GM23338 (cell line): ENCODE data around the gene RNF225. TPM values are rescaled to one million over a fixed set of nuclear protein-coding genes. Genes with fewer than 3 reads are reported as not detected.

Experiments used
- ATAC-seq: fragments of 200-7000 bp; cut with Tn5 transposase; 3 replicates; pipeline ENCODE4 v1.9.1; 2020
- DNase-seq: peaks from one replicate; pipeline ENCODE4 v3.0.0-alpha.2; 2015; ENCODE audit warnings: low spot score
- H2AFZ ChIP-seq: fragments of 200-600 bp; sonication (generic); 2 replicates; pipeline ENCODE4 v1.8.0; 2016; ENCODE audit warnings: antibody characterized with exemption, mild to moderate bottlenecking, moderate library complexity
- H3F3A ChIP-seq: fragments of 200-600 bp; sonication (generic); replicated peaks from 2 replicates; pipeline ENCODE4 v1.8.0; 2017; ENCODE audit warnings: antibody characterized with exemption, mixed run types, low read depth
- H3K27ac ChIP-seq: fragments of 200-600 bp; sonication (generic); 2 replicates; pipeline ENCODE4 v1.6.1; 2016; ENCODE audit warnings: low read depth
- H3K27me3 ChIP-seq: fragments of 200-600 bp; sonication (generic); 2 replicates; pipeline ENCODE4 v1.8.0; 2016; ENCODE audit warnings: mild to moderate bottlenecking, mixed run types, moderate library complexity; ENCODE audit not compliant: insufficient read depth
- H3K36me3 ChIP-seq: fragments of 200-600 bp; sonication (generic); 2 replicates; pipeline ENCODE4 v1.8.0; 2016; ENCODE audit warnings: mild to moderate bottlenecking; ENCODE audit not compliant: insufficient read depth
- H3K4me1 ChIP-seq: fragments of 200-600 bp; sonication (generic); 2 replicates; pipeline ENCODE4 v1.8.0; 2016; ENCODE audit warnings: mild to moderate bottlenecking, moderate library complexity; ENCODE audit not compliant: insufficient read depth
- H3K4me2 ChIP-seq: fragments of 200-600 bp; sonication (generic); 2 replicates; pipeline ENCODE4 v1.7.1; 2017; ENCODE audit warnings: mixed run types
- H3K4me3 ChIP-seq: fragments of 200-600 bp; sonication (generic); 2 replicates; pipeline ENCODE4 v1.6.1; 2016; ENCODE audit warnings: mixed run types
- H3K79me2 ChIP-seq: fragments of 200-600 bp; sonication (generic); replicated peaks from 2 replicates; pipeline ENCODE4 v1.8.0; 2017; ENCODE audit warnings: mild to moderate bottlenecking; ENCODE audit not compliant: insufficient read depth
- H3K9me2 ChIP-seq: fragments of 200-600 bp; sonication (generic); 2 replicates; pipeline ENCODE4 v1.8.0; 2017; ENCODE audit not compliant: insufficient read depth
- H4K20me1 ChIP-seq: fragments of 200-600 bp; sonication (generic); replicated peaks from 2 replicates; pipeline ENCODE4 v1.8.0; 2017; ENCODE audit warnings: mild to moderate bottlenecking; ENCODE audit not compliant: insufficient read depth
- H3K27ac Mint-ChIP-seq: 2 replicates; pipeline ENCODE4 v1.8.0; 2020; ENCODE audit warnings: inconsistent platforms, mild to moderate bottlenecking, moderate library complexity, mixed read lengths
- H3K27me3 Mint-ChIP-seq: 3 replicates; pipeline ENCODE4 v1.8.0; 2022; ENCODE audit warnings: low read depth, mild to moderate bottlenecking, moderate library complexity, mixed read lengths, inconsistent platforms; ENCODE audit not compliant: insufficient read depth, poor library complexity
- H3K36me3 Mint-ChIP-seq: 3 replicates; pipeline ENCODE4 v1.8.0; 2021; ENCODE audit warnings: low read depth, mild to moderate bottlenecking, inconsistent platforms, moderate library complexity, mixed read lengths
- H3K4me1 Mint-ChIP-seq: 3 replicates; pipeline ENCODE4 v1.8.0; 2020; ENCODE audit warnings: mild to moderate bottlenecking, inconsistent platforms, mixed read lengths
- H3K4me3 Mint-ChIP-seq: 3 replicates; pipeline ENCODE4 v1.8.0; 2021; ENCODE audit warnings: moderate library complexity, mild to moderate bottlenecking, inconsistent platforms, mixed read lengths
- H3K9me3 Mint-ChIP-seq: 3 replicates; pipeline ENCODE4 v1.8.0; 2020; ENCODE audit warnings: moderate library complexity, mild to moderate bottlenecking, inconsistent platforms, mixed read lengths
- CREB1 ChIP-seq: fragments of 250-450 bp; sonication (Bioruptor Pico); IDR thresholded peaks from 2 replicates; pipeline ENCODE4 v1.5.0; 2020; ENCODE audit warnings: low read depth, mild to moderate bottlenecking, moderate library complexity
- ETS1 ChIP-seq: IDR thresholded peaks from 2 replicates; pipeline ENCODE4 v1.6.1; 2016; ENCODE audit warnings: antibody characterized with exemption
- EZH2 ChIP-seq: fragments of 200-600 bp; sonication (generic); IDR thresholded peaks from one replicate; pipeline ENCODE4 v1.8.0; 2017; ENCODE audit warnings: antibody characterized with exemption, mild to moderate bottlenecking, low read depth; ENCODE audit not compliant: unreplicated experiment
- JUNB ChIP-seq: IDR thresholded peaks from one replicate; pipeline ENCODE4 v1.6.1; 2016; ENCODE audit warnings: antibody characterized with exemption; ENCODE audit not compliant: unreplicated experiment
- NANOG ChIP-seq: IDR thresholded peaks from 2 replicates; pipeline ENCODE4 v1.6.1; 2016; ENCODE audit warnings: antibody characterized with exemption, borderline replicate concordance
- POLR2AphosphoS5 ChIP-seq: IDR thresholded peaks from 2 replicates; pipeline ENCODE4 v1.6.1; 2016; ENCODE audit warnings: antibody characterized with exemption, low read depth
- STAT1 ChIP-seq: IDR thresholded peaks from one replicate; pipeline ENCODE4 v1.6.1; 2016; ENCODE audit warnings: antibody characterized with exemption; ENCODE audit not compliant: unreplicated experiment
- ZNF114 ChIP-seq: fragments of 250-450 bp; sonication (Bioruptor Pico); IDR thresholded peaks from 2 replicates; pipeline ENCODE4 v1.5.0; 2020; ENCODE audit warnings: mild to moderate bottlenecking, moderate library complexity
- ZNF331 ChIP-seq: fragments of 250-450 bp; sonication (Bioruptor Pico); IDR thresholded peaks from 2 replicates; pipeline ENCODE4 v1.5.0; 2020; ENCODE audit warnings: low read depth, mild to moderate bottlenecking, moderate library complexity
- polyA plus RNA-seq: library from polyadenylated mRNA; unstranded; fragments of >200 nt; fragmentation: Nextera tagmentation; extraction: Ambion mirVana; gene quantifications from 2 replicates; pipeline ENCODE4 v1.2.1, GENCODE V29; 2016
- total RNA-seq: library from RNA; depleted of rRNA; stranded (reverse); fragments of >200 nt; shearing (Covaris generic); gene quantifications from 2 replicates; pipeline ENCODE4 v1.2.3, GENCODE V29; 2014
- TF ChIP-seq, protein P1 (sequence below): fragments of 250-450 bp; sonication (Bioruptor Pico); IDR thresholded peaks from 2 replicates; pipeline ENCODE4 v1.5.0; 2020; ENCODE audit warnings: mild to moderate bottlenecking, moderate library complexity

RNF225 gene
- total and polyA plus RNA-seq, 2 experiments from 2014 or later: 0.87 TPM; not detected in 1

- Histone ChIP-seq H3K27ac (no peak overlapping the region), H3K36me3 (no peaks in the 10 kb centered on the region), H3K27me3 (no peaks in the 10 kb centered on the region), H3K79me2 (no peaks in the 10 kb centered on the region), H3K4me2 (no peak overlapping the region), H3K9me2 (no peaks in the 10 kb centered on the region), H2AFZ (no peak overlapping the region), H3F3A (peaks cover 4% of the 10 kb centered on the region; the same call in 1 of the 2 replicates), H3K4me1 (no peaks in the 10 kb centered on the region), H4K20me1 (no peaks in the 10 kb centered on the region), H3K4me3 (no peak overlapping the region)
- H3K27me3 Mint-ChIP-seq: peaks cover 4% of the 10 kb centered on the region
- DNase-seq: no peak
- TF ChIP-seq ZNF331 (CRISPR knock-in tag) (no peak), EZH2 (no peak), CREB1 (CRISPR knock-in tag) (no peak), POLR2AphosphoS5 (no peak), JUNB (no peak), ETS1 (no peak), NANOG (no peak), STAT1 (no peak), ZNF114 (CRISPR knock-in tag) (no peak)
- TF ChIP-seq, protein P1, sequence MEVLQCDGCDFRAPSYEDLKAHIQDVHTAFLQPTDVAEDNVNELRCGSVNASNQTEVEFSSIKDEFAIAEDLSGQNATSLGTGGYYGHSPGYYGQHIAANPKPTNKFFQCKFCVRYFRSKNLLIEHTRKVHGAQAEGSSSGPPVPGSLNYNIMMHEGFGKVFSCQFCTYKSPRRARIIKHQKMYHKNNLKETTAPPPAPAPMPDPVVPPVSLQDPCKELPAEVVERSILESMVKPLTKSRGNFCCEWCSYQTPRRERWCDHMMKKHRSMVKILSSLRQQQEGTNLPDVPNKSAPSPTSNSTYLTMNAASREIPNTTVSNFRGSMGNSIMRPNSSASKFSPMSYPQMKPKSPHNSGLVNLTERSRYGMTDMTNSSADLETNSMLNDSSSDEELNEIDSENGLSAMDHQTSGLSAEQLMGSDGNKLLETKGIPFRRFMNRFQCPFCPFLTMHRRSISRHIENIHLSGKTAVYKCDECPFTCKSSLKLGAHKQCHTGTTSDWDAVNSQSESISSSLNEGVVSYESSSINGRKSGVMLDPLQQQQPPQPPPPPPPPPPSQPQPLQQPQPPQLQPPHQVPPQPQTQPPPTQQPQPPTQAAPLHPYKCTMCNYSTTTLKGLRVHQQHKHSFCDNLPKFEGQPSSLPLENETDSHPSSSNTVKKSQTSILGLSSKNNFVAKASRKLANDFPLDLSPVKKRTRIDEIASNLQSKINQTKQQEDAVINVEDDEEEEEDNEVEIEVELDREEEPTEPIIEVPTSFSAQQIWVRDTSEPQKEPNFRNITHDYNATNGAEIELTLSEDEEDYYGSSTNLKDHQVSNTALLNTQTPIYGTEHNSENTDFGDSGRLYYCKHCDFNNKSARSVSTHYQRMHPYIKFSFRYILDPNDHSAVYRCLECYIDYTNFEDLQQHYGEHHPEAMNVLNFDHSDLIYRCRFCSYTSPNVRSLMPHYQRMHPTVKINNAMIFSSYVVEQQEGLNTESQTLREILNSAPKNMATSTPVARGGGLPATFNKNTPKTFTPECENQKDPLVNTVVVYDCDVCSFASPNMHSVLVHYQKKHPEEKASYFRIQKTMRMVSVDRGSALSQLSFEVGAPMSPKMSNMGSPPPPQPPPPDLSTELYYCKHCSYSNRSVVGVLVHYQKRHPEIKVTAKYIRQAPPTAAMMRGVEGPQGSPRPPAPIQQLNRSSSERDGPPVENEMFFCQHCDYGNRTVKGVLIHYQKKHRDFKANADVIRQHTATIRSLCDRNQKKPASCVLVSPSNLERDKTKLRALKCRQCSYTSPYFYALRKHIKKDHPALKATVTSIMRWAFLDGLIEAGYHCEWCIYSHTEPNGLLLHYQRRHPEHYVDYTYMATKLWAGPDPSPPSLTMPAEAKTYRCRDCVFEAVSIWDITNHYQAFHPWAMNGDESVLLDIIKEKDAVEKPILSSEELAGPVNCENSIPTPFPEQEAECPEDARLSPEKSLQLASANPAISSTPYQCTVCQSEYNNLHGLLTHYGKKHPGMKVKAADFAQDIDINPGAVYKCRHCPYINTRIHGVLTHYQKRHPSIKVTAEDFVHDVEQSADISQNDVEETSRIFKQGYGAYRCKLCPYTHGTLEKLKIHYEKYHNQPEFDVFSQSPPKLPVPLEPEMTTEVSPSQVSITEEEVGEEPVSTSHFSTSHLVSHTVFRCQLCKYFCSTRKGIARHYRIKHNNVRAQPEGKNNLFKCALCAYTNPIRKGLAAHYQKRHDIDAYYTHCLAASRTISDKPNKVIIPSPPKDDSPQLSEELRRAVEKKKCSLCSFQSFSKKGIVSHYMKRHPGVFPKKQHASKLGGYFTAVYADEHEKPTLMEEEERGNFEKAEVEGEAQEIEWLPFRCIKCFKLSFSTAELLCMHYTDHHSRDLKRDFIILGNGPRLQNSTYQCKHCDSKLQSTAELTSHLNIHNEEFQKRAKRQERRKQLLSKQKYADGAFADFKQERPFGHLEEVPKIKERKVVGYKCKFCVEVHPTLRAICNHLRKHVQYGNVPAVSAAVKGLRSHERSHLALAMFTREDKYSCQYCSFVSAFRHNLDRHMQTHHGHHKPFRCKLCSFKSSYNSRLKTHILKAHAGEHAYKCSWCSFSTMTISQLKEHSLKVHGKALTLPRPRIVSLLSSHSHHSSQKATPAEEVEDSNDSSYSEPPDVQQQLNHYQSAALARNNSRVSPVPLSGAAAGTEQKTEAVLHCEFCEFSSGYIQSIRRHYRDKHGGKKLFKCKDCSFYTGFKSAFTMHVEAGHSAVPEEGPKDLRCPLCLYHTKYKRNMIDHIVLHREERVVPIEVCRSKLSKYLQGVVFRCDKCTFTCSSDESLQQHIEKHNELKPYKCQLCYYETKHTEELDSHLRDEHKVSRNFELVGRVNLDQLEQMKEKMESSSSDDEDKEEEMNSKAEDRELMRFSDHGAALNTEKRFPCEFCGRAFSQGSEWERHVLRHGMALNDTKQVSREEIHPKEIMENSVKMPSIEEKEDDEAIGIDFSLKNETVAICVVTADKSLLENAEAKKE: no peak
- H3K27ac Mint-ChIP-seq: no peak overlapping the region
- H3K4me1 Mint-ChIP-seq: no peaks in the 10 kb centered on the region
- no peaks in the 10 kb centered on the region for H3K9me3 Mint-ChIP-seq
- no peak overlapping the region for H3K4me3 Mint-ChIP-seq
- peaks cover 3% of the 10 kb centered on the region; the same call in 1 of the 3 replicates for H3K36me3 Mint-ChIP-seq
- peak; percentile 13 for ATAC-seq
Observed at GRCh38 chr19:58367698-58368454, 27.6 kb upstream of the RNF225 start.
